Left kidney (tissue), 2 donors: ENCODE results near the gene LRRC57. TPM values are rescaled to one million over a fixed set of nuclear protein-coding genes. Genes with fewer than 3 reads are reported as not detected.
"Not testable (repeated sequence)": the region's sequence is repeated elsewhere in the genome, so short reads cannot be mapped to it uniquely, and the experiment has no call there.

Experiments used
- DNase-seq: peaks from one replicate; pipeline ENCODE4 v3.0.0-alpha.2; 2013
- polyA plus RNA-seq: library from polyadenylated mRNA; unstranded; fragments of 120-200 nt; gene quantifications from one replicate; pipeline ENCODE4 v1.2.1, GENCODE V29; 2013; ENCODE audit not compliant: insufficient read length

LRRC57 gene
- polyA plus RNA-seq, 1 donor = 27.1 TPM

- not testable (repeated sequence) for DNase-seq
These were observed 8.1 kb upstream of the LRRC57 start for GRCh38 chr15:42556550-42557207.

GRCh38 chr15:42553554-42553953, 5.0 kb upstream of the LRRC57 start:
- DNase-seq = no peak

GRCh38 chr15:42549741-42550392, 1.3 kb upstream of the LRRC57 start:
- DNase-seq = no peak

GRCh38 chr15:42549032-42549491, 469 bp upstream of the LRRC57 start:
- DNase-seq = peak; percentile 62

- DNase-seq = peak; percentile 29
These were observed 710 bp downstream of the LRRC57 start for GRCh38 chr15:42547918-42548248.

GRCh38 chr15:42544853-42545629, 3.6 kb downstream of the LRRC57 start:
- DNase-seq = no peak

- no peak for DNase-seq
These were observed 15.3 kb downstream of the LRRC57 start for GRCh38 chr15:42533246-42533645.

- no peak for DNase-seq
These were observed 19.6 kb downstream of the LRRC57 start for GRCh38 chr15:42528970-42529369.

GRCh38 chr15:42523331-42523730, 25.3 kb downstream of the LRRC57 start:
- DNase-seq = no peak

- DNase-seq = no peak
These were observed 37.6 kb downstream of the LRRC57 start for GRCh38 chr15:42511007-42511391.

- DNase-seq = no peak
These were observed 38.2 kb downstream of the LRRC57 start for GRCh38 chr15:42510258-42511006.

- DNase-seq = no peak
These were observed 40.3 kb downstream of the LRRC57 start for GRCh38 chr15:42508263-42508690.

GRCh38 chr15:42507514-42507913, 41.1 kb downstream of the LRRC57 start:
- no peak for DNase-seq

GRCh38 chr15:42504631-42505030, 44.0 kb downstream of the LRRC57 start:
- DNase-seq = no peak

- DNase-seq = no peak
These were observed 44.8 kb downstream of the LRRC57 start for GRCh38 chr15:42503825-42504224.

GRCh38 chr15:42502477-42502876, 46.1 kb downstream of the LRRC57 start:
- no peak for DNase-seq

GRCh38 chr15:42499858-42500609, 48.6 kb downstream of the LRRC57 start:
- no peak for DNase-seq

GRCh38 chr15:42498212-42499068, 50.2 kb downstream of the LRRC57 start:
- DNase-seq = no peak

- DNase-seq = peak; percentile 91
These were observed 53.0 kb downstream of the LRRC57 start, which contains the start of gene SNAP23 for GRCh38 chr15:42495361-42496212. Gene SNAP23 (plus strand): TSS chr15:42495634. CDS start chr15:42511847, 16,213 bp downstream.

- DNase-seq = peak; percentile 36
These were observed 53.6 kb downstream of the LRRC57 start for GRCh38 chr15:42494998-42495360.
